ENCODE data around the gene GAREM2.
"Not testable (repeated sequence)": the region's sequence is repeated elsewhere in the genome, so short reads cannot be mapped to it uniquely, and the experiment has no call there.

GAREM2 gene

DNA sequence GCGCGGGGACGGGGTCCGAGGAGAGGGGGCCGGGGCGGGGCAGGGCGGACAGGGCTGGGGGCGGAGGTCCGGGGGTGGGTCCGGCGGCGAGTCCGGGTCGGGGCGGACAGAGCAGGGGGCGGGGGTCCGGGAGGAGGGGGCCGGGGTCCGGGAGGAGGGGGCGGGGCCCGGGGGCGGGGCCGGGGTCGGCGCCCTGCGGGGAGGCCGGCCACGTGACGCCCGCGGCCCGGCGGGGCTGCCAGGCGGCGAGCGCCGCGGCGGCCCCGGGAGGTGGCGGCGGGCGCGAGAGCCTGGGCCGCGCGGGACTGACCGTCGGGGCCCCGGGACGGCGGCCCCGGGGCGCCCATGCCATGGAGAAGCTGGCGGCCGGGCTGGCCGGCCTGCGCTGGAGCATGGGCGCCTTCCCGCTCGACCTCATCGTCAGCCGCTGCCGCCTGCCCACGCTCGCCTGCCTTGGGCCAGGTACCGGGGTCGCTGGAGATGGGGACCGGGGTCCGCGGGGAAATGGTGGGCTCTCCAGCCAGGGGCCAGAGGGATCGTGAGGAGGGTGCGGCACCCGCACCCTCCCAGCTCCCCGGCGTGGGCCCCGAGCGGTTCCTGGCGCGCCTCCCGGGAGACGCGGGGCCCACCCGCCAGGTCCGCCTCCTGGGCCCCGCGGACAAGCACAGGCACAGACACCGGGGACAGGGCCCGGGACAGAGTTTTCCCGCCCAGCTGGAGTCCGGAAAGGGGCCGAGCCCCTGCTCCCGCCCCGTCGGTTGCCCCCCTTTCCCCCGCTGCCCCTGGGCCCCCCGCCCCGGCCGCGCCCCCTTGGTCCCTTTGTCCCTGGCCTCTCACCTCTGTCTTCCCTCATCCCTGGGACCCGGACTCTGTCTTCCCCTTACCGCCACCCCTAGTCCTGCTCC, at the start of gene GAREM2:
GAREM2 (plus strand) TSS at position 218 of the 905 bp plus-strand sequence; CDS start at position 351, 133 bp downstream.
- no peak for DNase-seq (ENCODE audit: low spot score)

DNA sequence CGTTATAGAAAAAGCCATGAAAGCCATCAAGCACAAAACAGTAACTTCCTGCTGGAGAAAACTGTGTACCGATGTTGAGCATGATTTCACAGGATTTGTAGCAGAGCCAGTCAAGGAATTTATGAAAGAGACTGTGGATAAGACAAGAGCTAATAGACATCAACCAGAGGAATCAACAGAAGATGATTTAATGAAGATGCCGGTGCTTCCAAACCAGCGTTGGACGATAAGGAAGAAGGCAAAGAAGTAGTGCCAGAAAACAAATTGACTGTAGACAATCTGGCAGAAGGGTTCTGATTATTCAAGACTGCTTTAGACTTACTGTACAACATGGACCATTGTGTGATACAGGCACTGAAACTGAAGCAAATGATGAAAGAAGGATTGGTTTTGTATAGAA, 49.5 kb upstream of the GAREM2 start:
- no peak for DNase-seq (ENCODE audit: low spot score)

DNA sequence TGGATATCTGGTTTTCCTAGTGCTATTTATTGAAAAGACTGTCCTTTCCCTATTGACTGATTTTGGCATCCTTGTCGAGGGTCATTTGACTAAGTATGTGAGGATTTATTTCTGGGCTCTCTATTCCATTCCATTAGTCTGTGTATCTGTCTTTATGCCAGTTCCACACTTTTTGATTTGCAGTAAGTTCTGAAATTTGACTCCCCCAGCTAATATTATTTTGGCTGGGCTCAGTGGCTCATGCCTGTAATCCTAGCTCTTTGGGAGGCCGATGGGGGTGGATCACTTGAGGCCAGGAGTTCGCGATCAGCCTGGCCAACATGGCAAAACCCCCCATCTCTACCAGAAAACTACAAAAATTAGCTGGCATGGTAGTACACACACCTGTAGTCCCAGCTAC, 46.8 kb upstream of the GAREM2 start:
- DNase-seq (ENCODE audit: low spot score): no peak

DNA sequence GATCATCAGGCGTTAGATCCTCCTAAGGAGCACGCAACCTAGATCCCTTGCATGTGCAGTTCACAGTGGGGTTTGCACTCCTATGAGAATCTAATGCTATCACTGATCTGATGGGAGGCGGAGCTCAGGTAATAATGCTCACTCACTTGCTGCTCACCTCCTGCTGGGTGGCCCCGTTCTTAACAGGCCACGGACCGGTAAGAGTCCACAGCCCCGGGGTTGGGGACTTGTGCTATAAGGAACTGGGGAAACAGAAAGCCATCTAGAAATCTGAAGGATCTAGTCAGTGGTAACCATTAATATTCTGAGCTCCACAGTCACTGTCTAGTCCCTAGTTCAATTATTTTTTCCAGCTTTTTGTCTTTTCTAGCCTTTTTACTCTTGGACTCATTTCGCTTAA, 44.7 kb upstream of the GAREM2 start:
- DNase-seq (ENCODE audit: low spot score): no peak

DNA sequence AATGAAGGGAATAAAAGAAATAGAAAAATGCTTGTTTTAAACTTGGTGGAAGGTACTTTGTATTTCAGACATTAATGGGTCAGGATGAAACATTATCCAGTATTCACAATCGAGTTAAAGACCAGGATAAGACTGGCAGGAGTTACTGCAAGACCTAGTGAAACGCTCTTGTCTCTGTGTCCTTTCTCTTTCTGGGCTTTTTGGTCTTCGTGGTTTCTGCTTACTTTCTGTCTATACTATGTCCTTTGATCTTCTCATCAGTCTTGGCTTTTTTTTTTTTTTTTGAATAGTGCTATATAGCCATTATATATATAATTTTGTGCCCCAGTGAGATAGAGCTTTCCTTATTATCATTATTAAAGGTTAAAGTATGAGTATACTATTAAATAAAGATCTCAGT, 42.1 kb upstream of the GAREM2 start:
- no peak for DNase-seq (ENCODE audit: low spot score)

DNA sequence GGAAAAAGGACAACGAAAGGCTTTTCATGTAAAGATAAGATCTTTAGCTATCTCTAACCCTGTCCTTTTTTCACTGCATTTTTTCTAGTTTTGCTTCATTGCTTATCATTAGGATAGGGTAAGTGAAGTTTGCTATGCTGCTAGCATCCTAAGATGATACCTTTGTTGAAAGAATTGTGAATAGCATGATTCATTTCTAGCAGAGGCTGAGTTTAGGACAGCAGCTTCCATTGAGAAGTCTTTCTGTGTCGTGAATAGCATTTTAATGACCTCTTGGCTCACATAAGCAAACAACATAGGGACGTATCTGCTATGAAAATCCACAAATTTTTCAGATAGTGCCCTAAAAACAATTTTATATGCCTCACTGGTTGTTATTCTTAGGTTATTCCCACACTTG, 36.4 kb upstream of the GAREM2 start:
- no peak for DNase-seq (ENCODE audit: low spot score)

DNA sequence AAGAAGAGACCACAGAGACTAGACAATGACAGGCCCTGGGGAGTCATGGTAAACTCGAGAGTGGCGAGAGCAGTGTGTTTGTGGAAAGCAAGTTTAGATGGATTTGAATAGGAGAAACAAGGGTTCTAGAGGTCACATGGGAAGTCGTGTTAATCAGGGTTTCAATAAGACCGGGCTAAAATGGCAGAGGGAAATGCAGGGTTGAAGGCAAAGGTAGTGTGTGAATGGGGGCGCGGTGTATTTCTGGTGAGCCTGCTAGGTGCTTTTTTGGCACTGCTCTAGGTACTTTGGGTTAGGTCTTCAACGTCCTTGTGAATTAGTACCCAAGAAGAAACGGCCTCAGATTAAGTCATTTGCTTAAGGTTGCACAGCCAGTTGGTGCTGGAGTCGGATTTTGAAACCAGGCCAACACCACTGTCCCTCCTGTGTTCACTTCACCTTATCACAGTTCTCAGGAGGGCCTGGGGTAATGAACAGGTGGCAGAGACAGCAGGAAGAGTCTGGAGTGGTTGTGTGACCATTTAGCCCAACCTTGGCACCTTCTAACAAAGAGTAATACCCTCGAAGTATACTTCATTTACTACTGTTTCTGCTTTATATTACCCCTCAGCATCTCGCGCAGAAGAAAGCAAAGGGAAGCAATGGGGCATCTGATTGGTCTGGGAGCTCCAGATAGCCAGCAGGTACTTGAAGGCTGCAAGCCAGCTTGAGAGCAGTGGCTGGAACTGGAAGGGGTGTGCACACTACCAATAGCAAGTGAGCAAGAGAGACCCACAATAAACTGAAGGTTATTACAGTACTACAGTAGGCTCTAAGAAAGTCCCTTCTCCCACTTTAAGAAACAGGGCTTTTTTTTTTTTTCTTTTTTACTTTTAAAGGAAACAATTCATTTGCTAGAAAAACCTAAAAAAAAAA, 33.4 kb upstream of the GAREM2 start:
- no peak for DNase-seq (ENCODE audit: low spot score)

DNA sequence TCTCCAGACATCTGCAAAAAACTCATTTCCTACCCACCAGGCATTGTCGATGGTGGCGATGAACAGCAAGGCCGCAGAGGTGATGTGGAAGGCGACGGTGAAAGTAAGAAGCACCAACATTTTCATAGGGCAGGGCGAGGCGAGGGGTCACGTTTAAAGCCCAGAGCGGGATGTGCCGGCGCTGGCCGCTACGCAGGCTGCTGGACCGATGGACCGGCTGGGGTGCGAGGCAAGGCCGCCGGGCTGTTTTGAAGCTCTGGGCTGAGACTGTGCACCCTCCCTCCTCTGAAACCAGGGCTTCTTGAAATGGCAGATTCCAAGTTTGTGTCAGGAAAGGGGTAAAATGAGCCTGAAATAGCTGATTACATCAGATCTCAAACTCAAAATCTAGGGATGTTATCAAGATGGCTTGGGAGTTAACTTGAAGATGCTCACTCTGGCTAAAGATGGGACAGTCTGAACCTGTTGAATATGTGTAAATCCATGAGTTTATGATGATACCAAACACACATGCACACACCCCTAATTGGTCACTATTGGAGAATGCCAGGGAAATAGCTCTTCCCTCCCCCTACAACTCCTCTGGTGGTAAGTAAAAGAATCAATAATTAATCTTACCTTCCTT, 31.6 kb upstream of the GAREM2 start:
- no peak for DNase-seq (ENCODE audit: low spot score)

DNA sequence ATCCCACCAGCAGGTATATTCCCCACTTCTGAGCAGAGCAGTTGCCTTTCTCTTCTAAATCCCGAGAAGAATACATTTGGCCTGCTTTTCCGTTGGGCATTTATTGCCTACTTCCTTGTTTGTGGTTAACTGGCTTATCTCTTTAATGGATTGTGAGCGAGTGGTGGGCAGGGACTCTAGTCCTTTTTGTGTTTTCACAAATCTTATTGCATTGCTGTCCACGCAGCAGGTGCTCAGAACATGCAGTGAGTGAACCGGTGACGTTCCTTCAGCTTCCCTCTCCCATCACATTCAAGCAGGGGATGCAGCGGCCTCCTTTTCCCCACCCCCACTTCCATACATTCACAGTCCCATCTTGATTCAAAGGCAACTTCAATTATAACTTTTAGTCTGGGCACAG, 28.9 kb upstream of the GAREM2 start:
- peak; percentile 45 for DNase-seq (ENCODE audit: low spot score)

DNA sequence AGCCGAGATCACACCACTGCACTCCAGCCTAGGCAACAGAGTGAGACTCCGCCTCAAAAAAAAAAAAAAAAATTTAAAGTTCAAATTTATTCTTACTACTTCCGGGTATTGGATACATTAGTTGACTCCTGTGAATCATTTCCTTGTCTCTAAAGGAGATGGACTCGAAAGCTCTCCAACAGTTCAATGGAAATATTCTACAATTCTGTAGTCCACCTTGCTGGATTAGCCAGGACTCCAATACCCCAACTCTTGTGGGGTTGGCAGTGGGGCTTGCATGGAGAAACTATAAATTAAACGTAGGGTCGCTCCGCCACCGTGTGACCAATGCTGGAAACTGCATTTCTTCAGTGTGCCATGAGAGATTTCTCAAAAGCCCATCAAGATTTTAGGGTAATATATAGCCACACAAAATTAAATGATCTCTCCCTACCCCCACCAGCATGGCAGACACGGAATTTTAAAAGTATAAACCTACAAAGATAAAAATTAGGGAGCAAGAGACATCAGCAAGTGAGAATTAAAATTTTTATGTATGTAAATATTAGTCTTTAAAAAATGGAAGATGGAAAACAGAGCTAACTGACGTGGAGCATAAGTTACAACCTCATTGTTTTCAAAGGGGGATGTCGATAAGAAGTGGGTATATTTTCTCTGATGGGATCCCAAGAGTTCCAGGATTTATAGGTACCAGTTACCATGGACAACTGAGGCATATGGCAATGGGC, 27.8 kb upstream of the GAREM2 start:
- peak; percentile 66 for DNase-seq (ENCODE audit: low spot score)

DNA sequence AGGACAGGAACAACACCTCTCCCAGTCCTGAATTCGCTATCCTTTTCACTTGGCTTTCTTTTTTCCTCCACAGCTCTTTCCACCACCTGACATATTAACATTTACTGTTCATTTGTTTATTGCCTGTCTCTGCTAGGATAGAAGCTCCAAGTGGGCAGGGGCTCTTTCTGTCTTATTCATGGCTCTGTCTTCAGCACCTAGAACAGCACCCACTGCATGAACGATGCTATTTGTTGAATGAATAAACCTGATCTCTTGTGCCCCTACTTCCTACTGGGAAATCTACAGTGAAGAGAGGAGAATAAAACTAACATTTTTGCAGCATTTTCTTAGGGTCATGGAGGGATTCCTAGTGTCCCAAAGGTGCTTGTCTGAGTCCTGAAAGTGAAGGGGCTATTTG, 24.4 kb upstream of the GAREM2 start:
- DNase-seq (ENCODE audit: low spot score): no peak

DNA sequence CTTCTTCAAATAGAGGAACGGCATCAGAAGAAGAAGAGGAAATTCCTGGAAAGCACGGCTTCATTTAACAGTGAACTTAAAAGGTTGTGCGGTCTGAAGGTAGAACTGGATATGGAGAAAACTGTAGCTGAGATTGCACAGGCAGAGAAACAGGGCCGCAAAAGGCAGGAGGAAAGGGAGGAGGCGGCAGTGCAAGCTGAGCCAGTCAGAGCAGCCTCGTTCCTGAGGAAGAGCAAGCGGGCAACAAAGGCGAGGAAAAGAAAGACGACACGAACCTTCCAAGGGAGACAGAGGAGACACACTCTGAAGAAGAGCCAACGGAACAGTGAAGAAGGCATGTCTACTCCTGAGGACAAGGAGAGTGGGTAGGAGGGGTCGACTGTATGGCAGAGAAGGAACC, 22.6 kb upstream of the GAREM2 start:
- DNase-seq (ENCODE audit: low spot score): no peak

DNA sequence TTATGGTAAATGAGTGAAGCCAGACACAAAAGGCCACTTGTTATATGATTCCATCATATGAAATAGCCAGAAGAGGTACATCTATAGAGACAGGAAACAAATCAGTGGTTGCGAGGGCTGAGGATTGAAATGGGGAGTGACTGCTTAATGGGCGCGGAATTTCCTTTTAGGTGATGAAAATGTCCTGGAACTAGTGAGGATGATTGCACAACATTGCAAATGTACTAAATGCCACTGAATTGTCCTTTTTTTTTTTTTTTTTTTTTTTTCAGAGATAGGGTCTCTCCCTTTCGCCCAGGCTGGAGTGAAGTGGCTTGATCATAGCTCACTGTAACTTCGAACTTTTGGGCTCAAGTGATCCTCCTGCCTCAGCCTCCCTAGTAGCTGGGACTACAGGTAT, 15.3 kb upstream of the GAREM2 start:
- no peak for DNase-seq (ENCODE audit: low spot score)

DNA sequence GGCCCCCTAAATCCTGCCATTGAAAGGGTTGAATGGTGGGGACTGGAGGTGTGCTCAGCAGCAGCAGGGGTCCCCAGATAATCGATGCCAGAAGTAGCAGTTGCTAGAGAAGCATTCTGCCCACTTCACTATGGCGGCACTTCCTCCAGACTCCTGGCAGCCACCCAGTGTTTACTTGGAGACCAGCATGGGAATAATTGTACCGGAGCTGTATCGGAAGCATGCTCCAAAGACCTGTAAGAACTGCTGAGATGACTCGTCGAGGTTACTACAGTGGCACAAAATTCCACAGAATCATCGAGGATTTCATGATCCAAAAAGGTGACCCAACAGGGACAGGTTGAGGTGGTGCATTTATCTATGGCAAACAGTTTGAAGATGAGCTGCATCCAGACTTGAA, 11.0 kb upstream of the GAREM2 start:
- DNase-seq (ENCODE audit: low spot score): no peak

DNA sequence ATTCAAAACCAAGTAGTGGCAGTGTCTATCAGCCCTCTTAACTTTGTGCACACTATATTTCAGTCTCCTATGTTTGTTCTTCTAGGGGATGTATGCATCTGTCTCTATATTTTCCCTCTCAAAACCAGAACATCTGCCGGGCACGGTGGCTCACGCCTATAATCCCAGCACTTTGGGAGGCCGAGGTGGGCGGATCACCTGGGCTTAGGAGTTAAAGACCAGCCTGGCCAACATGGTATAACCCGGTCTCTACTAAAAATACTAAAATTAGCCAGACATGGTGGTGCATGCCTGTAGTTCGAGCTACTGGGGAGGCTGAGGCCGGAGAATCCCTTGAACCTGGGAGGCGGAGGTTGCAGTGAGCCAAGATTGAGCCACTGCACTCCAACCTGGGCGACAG, 9.9 kb upstream of the GAREM2 start:
- no peak for DNase-seq (ENCODE audit: low spot score)

DNA sequence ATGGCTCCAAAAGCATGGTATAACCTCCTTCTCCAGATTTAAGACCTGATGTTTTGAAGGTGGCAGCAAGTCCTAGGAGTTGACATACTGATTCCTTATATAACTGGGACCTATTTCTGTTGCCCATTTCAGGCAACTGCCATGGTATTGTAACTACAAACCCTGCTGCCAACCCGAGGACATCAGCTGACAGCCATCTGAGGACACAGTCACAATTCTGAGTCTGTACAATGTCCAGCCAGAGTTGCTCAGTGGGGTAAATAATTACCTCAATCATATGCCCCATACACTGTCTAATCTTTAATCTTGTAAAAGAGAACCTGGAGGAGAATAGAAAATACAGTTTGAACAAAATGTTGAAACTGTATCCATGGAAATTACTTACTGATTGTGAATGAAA, 8.7 kb upstream of the GAREM2 start:
- no peak for DNase-seq (ENCODE audit: low spot score)

DNA sequence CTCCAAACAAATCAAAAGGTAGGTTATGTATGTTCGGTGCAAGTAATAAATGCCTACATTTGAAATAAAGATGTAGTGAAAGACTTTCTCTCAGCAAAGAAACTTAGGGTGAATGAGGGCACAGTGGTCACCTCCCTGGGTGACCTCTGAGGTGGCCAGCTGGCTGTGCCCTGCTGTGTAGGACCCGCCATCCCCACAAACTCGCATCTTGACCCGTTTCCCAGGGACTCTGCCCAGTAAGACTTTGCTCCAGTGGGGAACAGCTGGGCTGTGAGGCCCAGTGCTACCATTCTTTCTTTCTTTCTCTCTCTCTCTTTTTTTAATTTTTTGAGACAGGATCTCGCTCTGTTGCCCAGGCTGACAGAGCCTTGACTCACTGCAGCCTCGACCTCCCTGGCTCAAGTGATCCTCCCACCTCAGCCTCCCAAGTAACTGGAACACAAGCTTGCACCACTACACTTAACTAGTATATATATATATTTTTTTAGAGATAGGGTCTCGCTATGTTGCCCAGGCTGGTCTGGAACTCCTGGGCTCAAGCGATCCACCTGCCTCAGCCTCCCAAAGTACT, 8.2 kb upstream of the GAREM2 start:
- DNase-seq (ENCODE audit: low spot score): no peak

DNA sequence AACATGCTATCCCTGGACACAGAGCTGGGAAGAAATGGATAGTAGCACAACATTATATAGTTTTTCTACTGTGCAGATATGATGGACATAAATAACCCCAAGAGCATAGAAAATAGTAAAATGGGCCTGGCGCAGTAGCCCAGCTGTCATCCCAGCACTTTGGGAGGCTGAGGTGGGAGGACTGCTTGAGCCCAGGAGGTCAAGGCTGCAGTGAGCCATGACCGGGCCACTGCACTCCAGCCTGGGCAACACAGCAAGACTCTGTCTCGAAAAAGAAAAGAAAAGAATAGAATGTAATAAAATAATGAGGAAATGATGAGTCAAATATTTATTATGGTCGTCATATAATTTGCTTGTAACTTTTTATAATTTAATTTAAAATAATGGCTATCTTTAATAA, 7.5 kb upstream of the GAREM2 start:
- no peak for DNase-seq (ENCODE audit: low spot score)

DNA sequence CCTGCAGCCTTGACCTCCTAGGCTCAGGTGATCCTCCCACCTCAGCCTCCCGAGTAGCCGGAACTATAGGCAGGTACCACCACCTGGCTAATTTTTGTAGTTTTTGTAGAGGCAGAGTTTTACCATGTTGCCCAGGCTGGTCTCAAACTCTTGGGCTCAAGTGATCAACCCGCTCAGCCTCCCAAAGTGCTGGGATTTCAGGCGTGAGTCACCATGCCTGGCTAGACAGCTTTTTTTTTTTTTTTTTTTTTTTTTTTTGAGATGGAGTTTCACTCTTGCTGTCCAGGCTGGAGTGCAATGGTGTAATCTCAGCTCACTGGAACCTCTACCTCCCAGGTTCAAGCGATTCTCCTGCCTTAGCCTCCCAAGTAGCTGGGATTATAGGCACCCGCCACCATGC, 6.3 kb upstream of the GAREM2 start:
- not testable (repeated sequence) for DNase-seq (ENCODE audit: low spot score)

DNA sequence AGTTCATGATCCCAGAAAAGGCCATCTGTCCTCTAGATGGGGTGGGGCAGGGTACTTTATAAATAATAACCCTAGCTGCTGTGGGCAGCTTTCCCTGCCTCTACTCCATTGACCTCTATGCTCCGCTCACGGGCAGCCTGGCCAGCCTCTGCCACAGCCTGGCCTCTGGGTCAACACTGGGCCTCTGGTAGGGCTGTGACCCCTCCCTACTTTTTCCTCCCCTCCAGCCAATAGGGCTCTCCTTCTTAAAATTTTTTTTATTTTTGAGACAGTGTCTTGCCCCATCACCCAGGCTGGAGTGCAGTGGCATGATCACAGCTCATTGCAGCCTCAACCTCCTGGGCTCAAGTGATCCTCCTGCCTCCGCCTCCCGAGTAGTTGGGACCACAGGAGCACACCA, 4.1 kb upstream of the GAREM2 start:
- DNase-seq (ENCODE audit: low spot score): no peak

DNA sequence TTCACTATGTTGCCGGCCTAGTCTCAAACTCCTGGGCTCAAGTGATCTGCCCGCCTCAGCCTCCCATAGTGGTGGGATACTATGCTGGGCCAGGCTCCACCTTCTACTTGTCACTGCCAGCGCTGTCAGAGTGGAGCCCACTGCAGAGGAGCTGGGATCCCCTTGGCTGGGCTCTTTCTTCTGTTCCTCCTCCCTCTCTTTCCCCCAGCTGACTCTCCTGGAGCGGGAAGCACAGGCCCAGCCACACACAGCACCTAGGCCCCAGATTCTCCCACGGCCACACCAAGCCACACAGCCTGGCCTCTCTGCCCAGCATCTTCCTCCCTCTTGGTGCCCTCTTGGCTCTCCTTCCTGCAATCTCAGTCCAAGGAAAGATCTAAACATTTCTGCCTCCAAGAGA, 3.7 kb upstream of the GAREM2 start:
- DNase-seq (ENCODE audit: low spot score): no peak
